Right hindlimb (tissue), 1 donor: ENCODE data around the gene ARID3C.

Experiments
- DNase-seq: peaks from one replicate; pipeline ENCODE4 v3.0.0-alpha.2; 2018

Gene ARID3C

GRCh38 chr9:34591917-34592866 lies 36.7 kb downstream of the ARID3C start:
- DNase-seq = no peak

- DNase-seq = peak; percentile 90
Measured at GRCh38 chr9:34591248-34591916, 37.5 kb downstream of the ARID3C start.

GRCh38 chr9:34590381-34591247 lies 38.3 kb downstream of the ARID3C start:
- DNase-seq = peak; percentile 57

GRCh38 chr9:34589636-34590380 lies 39.1 kb downstream of the ARID3C start, which contains the start of gene CNTFR:
Gene CNTFR (minus strand): TSS chr9:34589724. CDS start chr9:34568981, 20,743 bp downstream.
- peak; percentile 77 for DNase-seq

GRCh38 chr9:34588671-34589635 lies 39.9 kb downstream of the ARID3C start:
- DNase-seq = no peak

- no peak for DNase-seq
Measured at GRCh38 chr9:34587271-34587670, 41.6 kb downstream of the ARID3C start.

- no peak for DNase-seq
Measured at GRCh38 chr9:34585946-34586669, 42.8 kb downstream of the ARID3C start.

GRCh38 chr9:34584970-34585369 lies 43.9 kb downstream of the ARID3C start:
- DNase-seq = no peak

- no peak for DNase-seq
Measured at GRCh38 chr9:34582787-34583186, 46.1 kb downstream of the ARID3C start.

- no peak for DNase-seq
Measured at GRCh38 chr9:34581318-34581717, 47.5 kb downstream of the ARID3C start.

GRCh38 chr9:34580358-34580757 lies 48.5 kb downstream of the ARID3C start:
- no peak for DNase-seq

GRCh38 chr9:34579808-34580163 lies 49.1 kb downstream of the ARID3C start:
- no peak for DNase-seq

GRCh38 chr9:34579104-34579807 lies 49.6 kb downstream of the ARID3C start:
- DNase-seq = no peak

- peak; percentile 77 for DNase-seq
Measured at GRCh38 chr9:34578241-34579103, 50.4 kb downstream of the ARID3C start.

- DNase-seq = peak; percentile 94
Measured at GRCh38 chr9:34577400-34578240, 51.2 kb downstream of the ARID3C start.

- DNase-seq = peak; percentile 64
Measured at GRCh38 chr9:34576597-34577399, 52.1 kb downstream of the ARID3C start.
